Mammary epithelial cell (primary cell): ENCODE measurements around the gene IPO9.

ENCODE experiments used
- CTCF ChIP-seq, 2 donors: IDR thresholded peaks in 1 of 2; conservative IDR thresholded peaks in 1 of 2; 2 replicates each; pipeline ENCODE4 v1.5.1; 2011 to 2012; ENCODE audit warnings: inconsistent platforms in 2 of 2, low read length in 2 of 2, mild to moderate bottlenecking in 2 of 2, control low read depth in 1 of 2, low read depth in 1 of 2; ENCODE audit not compliant: insufficient read depth in 1 of 2; ENCODE audit errors: extremely low read depth in 1 of 2
- EZH2 ChIP-seq: IDR thresholded peaks from 2 replicates; pipeline ENCODE4 v1.6.1; 2012; ENCODE audit warnings: low read length, inconsistent platforms, borderline replicate concordance

GRCh38 chr1:201859424-201859823 is 30.5 kb downstream of the IPO9 start:
- TF ChIP-seq EZH2 (no peak), CTCF (conservative IDR thresholded peaks at IDR 0.05 in 1 of 2, IDR thresholded peaks at IDR 0.05 in 1 of 2; ENCODE audit: extremely low read depth in 1 of 2, insufficient read depth in 1 of 2, low read depth in 1 of 2, low read length in 2 of 2) (no peak)
